Stimulated activated CD8-positive, alpha-beta memory T cell treated with anti-CD3 and anti-CD28 coated beads, Interleukin-12 subunit alpha, Interleukin-12 subunit beta, amount 100 ng/mL, for 24 hours (primary cell): ENCODE results near the gene DCTN3.

Experiments used
- DNase-seq: peaks from one replicate; pipeline ENCODE4 v3.0.0-alpha.2; 2020; ENCODE audit errors: extremely low read depth

Gene DCTN3

GRCh38 chr9:34620061-34620994 is at the start of gene DCTN3:
DCTN3 (minus strand) TSS chr9:34620495; CDS start chr9:34620464, 31 bp downstream.
- DNase-seq: peak; percentile 76

DNA sequence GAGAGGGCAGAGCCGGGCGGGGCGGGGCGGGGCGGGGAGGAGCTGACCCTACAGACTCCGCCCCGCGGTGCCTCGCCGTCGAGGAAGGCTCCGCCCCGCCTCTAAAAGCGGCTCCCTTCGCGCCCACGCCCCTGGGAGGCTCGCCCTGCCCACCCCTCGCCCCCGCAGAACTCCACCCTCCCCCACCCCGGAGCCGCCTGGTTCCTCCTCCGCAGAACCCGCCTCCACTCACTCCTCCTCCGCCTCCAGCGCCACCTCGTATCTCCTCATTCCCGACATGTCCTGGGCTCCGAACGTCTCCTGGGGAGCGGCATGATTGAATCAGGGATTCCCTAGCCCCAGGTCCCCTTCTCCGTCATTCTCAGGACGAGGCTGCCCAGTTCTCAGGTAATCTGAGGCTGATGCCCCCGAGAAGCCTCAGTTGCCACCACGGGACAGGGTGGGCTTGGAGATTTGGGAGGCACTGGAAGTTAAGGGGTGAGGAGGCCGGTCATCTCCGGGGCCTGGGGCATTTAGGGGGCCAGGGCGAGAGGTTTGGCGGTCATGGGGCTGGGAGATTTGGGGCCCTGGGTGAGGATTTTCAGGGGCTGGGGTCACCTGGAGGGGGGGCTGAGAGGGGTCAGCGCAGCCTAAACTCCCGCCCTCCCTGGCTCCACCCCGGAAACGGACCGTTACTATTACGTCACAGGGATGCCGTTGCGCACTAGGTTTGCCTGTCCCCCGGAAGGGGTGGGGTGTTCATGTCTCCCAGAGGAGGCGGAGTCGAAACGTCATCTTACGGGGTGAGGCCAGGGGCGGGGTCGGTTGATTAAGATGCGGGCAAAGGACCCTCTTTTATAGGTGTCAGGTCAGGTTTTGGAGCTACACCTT is 45.3 kb upstream of the DCTN3 start:
- peak; percentile 66 for DNase-seq

- no peak for DNase-seq
Observed at GRCh38 chr9:34665067-34665380, 44.7 kb upstream of the DCTN3 start.

DNA sequence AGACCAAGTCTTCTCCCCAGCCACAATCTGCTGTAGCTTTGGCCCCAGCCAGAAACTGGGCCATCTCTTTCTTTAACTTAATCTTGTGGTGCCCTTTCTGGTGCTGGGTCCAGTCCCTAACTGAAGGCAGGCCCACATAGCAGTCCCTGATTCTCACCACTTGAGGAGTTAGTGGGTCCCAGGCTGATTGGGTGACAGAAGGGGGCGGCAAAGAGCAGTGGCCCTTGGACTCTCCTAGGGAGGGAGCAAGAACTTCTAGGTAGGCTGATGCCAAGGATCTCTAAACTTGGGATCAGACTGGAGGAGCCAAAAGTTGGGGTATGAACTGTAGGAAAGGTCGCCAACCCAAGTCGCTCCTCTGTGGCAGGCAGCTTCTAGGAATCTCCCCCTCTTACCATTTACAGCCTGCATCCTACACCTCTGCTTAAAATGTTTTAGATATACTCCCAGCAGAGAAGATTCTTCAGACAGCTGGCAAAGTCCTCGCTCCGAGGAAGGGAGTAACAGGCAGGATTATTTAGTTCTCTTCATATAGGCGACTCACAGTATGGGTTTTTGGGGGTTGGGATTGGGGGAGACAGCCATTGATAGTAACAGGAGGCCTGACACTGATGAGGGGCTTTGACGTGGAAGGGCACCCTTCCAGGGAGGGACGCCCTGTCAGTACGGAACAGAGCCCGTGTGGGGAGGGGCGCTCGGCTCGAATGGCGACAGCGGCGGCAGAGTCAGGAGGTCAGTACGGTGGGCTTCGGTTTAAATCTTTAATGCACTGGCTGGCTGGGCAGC is 44.2 kb upstream of the DCTN3 start:
- DNase-seq: peak; percentile 36

DNA sequence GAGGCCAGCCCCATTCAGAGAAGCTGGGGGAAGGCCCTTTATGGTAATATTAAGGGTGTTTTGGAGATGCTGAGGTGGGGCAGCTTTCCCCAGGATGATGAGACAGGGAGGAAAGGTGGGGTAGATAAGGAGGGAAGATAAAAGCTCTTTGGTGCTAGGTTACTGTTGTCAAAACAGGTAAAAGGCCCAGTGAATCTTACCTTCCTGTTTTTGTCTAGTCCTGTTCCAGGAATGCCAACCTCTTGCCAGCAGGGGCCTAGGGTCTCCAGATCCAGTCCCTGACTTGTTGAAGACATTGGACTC is 43.0 kb upstream of the DCTN3 start:
- no peak for DNase-seq

- DNase-seq: no peak
Observed at GRCh38 chr9:34662526-34663302, 42.4 kb upstream of the DCTN3 start, which contains the start of gene CCL27. CCL27 (minus strand) TSS chr9:34662657; CDS start chr9:34662633, 24 bp downstream.

- no peak for DNase-seq
Observed at GRCh38 chr9:34659592-34660253, 39.4 kb upstream of the DCTN3 start.

DNA sequence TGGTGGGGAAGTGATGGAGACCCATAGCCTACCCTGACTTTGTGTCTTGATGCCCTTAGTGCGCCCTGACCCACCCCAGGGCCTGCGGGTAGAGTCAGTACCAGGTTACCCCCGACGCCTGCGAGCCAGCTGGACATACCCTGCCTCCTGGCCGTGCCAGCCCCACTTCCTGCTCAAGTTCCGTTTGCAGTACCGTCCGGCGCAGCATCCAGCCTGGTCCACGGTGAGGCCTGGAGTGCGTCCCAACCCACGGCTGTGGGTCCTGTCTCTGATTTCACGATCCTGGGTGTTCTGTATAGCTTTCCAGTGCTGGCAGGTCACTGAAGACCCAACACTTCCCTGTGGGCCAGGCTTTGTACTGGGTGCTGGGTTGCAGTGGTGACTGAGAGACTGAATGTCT is 38.2 kb upstream of the DCTN3 start:
- DNase-seq: no peak

DNA sequence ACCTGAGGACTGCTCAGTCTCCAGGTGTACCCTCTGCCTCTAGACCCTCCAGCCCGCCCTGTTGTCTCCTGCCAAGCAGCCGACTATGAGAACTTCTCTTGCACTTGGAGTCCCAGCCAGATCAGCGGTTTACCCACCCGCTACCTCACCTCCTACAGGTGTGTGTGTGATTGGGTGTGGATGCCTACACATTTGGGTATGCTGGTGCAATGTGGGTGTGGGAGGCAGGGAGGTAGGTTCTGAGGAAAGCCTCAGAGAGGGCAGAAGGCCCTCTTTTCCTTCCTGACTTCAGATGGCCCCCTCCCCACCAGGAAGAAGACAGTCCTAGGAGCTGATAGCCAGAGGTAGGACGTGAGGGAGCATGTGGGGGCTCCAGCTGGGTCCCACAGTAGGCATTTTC is 36.7 kb upstream of the DCTN3 start:
- DNase-seq: no peak

DNA sequence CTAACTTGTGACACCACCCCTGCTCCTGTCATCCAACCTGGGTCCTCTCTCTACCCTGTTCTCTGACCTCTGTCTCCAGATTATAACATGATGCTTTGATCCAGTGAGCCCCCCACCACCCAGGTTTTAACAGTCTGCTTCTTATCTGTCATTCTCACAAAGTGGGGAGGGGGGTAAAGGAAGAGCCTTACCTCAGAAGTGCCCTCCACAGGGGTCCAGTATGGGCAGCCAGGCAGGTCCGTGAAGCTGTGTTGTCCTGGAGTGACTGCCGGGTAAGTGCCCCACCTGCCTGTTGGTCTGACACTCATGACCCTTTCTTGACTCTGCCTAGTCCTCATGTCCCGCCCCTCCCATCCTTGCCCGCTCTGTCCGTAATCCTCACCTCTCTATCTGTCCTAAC is 35.1 kb upstream of the DCTN3 start:
- no peak for DNase-seq

- no peak for DNase-seq
Observed at GRCh38 chr9:34654323-34655051, 34.2 kb upstream of the DCTN3 start.

GRCh38 chr9:34653151-34654072 is 33.1 kb upstream of the DCTN3 start:
- no peak for DNase-seq

- no peak for DNase-seq
Observed at GRCh38 chr9:34652602-34653000, 32.3 kb upstream of the DCTN3 start.

GRCh38 chr9:34651876-34652601 is 31.7 kb upstream of the DCTN3 start, which contains the start of gene IL11RA:
IL11RA (plus strand) TSS chr9:34652185; CDS start chr9:34655218, 3,033 bp downstream.
- DNase-seq: no peak

GRCh38 chr9:34651321-34651720 is 31.0 kb upstream of the DCTN3 start:
- no peak for DNase-seq

GRCh38 chr9:34650816-34651215 is 30.5 kb upstream of the DCTN3 start:
- no peak for DNase-seq

- DNase-seq: no peak
Observed at GRCh38 chr9:34648673-34649072, 28.4 kb upstream of the DCTN3 start.

- no peak for DNase-seq
Observed at GRCh38 chr9:34647651-34648050, 27.4 kb upstream of the DCTN3 start.
